ENCODE data around the gene MAS1L. TPM values are rescaled to one million over a fixed set of nuclear protein-coding genes. Genes with fewer than 3 reads are reported as not detected.
"Not testable (repeated sequence)": the region's sequence is repeated elsewhere in the genome, so short reads cannot be mapped to it uniquely, and the experiment has no call there.

The MAS1L gene
- total RNA-seq, 4 donors from 2014 or later, result 0.37 to 0.48 TPM; not detected in 2

DNA sequence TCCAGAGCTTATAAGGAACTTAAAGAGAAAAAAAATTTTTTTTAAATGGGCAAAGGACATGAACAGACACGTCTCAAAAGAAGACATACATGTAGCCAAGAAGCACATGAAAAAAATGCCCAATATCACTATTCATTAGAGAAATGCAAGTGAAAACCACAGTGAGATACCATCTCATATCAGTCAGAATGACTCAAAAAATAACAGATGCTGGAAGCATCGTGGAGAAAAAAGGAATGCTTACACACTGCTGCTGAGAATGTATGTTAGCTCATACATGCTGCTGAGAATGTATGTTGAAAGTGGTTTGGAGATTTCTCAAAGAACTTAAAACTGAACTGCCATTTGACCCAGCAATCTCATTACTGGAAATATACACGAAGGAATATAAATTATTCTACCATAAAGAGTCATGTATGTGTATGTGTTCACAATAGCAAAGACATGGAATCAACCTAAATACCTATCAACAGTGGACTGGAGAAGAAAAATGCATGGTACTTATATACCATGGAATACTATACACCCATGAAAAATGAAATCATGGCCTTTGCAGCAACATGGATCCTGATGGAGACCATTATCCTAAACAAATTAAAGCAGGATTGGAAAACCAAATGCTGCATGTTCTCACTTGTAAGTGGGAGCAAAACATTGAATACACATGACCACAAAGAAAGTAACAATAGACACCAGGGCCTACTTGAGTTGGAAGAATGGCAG, 36.1 kb downstream of the MAS1L start:
- Histone ChIP-seq H3K9me3 (no peaks in the 10 kb centered on the region), H3K4me3 (no peak overlapping the region), H3K27me3 (peaks cover 0 to 5% of the 10 kb centered on the region in 2 donors), H3K36me3 (no peaks in the 10 kb centered on the region), H3K4me1 (no peaks in the 10 kb centered on the region), H3K27ac (no peak overlapping the region)
- TF ChIP-seq, protein P1, sequence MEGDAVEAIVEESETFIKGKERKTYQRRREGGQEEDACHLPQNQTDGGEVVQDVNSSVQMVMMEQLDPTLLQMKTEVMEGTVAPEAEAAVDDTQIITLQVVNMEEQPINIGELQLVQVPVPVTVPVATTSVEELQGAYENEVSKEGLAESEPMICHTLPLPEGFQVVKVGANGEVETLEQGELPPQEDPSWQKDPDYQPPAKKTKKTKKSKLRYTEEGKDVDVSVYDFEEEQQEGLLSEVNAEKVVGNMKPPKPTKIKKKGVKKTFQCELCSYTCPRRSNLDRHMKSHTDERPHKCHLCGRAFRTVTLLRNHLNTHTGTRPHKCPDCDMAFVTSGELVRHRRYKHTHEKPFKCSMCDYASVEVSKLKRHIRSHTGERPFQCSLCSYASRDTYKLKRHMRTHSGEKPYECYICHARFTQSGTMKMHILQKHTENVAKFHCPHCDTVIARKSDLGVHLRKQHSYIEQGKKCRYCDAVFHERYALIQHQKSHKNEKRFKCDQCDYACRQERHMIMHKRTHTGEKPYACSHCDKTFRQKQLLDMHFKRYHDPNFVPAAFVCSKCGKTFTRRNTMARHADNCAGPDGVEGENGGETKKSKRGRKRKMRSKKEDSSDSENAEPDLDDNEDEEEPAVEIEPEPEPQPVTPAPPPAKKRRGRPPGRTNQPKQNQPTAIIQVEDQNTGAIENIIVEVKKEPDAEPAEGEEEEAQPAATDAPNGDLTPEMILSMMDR (IDR thresholded peaks at IDR 0.05), result no peak
- no peak for TF ChIP-seq POLR2A (IDR thresholded peaks at IDR 0.05)
- intact Hi-C loops (cut with DNase I; ENCODE audit: low total_unique reads), result no loop called here
- DNase-seq, result no peak

- Histone ChIP-seq H3K27ac (no peak overlapping the region), H3K36me3 (no peaks in the 10 kb centered on the region), H3K4me3 (no peak overlapping the region), H3K9me3 (no peaks in the 10 kb centered on the region), H3K4me1 (no peaks in the 10 kb centered on the region), H3K27me3 (no peaks in the 10 kb centered on the region)
- TF ChIP-seq POLR2A (IDR thresholded peaks at IDR 0.05), result no peak
- TF ChIP-seq, protein P1 (IDR thresholded peaks at IDR 0.05), result no peak
- no peak for DNase-seq
- intact Hi-C loops (cut with DNase I; ENCODE audit: low total_unique reads), result no loop called here
Measured at GRCh38 chr6:29447670-29448069, 40.1 kb downstream of the MAS1L start.

DNA sequence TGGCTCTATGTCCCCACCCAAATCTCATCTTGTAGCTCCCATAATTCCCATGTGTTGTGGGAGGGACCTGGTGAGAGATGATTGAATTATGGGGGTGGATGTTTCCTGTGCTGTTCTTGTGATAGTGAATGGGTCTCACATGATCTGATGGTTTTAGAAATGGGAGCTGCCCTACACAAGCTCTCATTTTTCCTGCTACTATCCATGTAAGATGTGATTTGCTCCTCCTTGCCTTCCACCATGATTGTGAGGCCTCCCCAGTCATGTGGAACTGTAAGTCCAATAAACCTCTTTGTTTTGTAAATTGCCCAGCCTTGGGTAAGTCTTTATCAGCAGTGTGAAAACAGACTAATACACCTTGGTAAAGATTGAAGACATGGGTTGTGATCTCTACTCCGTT, 43.7 kb downstream of the MAS1L start:
- H3K36me3 ChIP-seq; H3K4me1 ChIP-seq; intact Hi-C loops (cut with DNase I; ENCODE audit: low total_unique reads); H3K27me3 ChIP-seq; H3K9me3 ChIP-seq; DNase-seq; H3K4me3 ChIP-seq; H3K27ac ChIP-seq: not testable (repeated sequence)

DNA sequence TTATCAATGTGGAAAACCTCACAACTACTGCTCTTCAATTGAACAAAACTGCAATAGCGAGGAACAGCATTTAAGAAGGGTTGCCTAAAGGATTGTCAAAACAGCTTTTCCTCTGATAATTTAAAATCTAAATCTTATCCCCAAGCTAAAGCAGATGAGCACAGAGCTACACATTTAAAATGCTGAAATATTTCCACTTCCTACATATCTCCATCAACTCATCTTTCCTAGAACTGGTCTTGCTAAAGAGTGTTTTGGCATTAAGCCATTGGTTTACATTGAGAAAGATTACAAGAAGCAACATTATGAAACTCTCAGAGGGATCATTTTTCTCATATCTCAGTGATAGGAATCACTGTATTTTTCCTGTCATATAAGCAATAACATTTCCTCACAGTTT, 45.0 kb downstream of the MAS1L start:
- no peaks in the 10 kb centered on the region for H3K4me1 ChIP-seq
- intact Hi-C loops (cut with DNase I; ENCODE audit: low total_unique reads), result no loop called here
- DNase-seq, result no peak
- H3K27me3 ChIP-seq, result no peaks in the 10 kb centered on the region
- H3K27ac ChIP-seq, result no peak overlapping the region
- no peak for TF ChIP-seq POLR2A (IDR thresholded peaks at IDR 0.05)
- TF ChIP-seq, protein P1 (IDR thresholded peaks at IDR 0.05), result no peak
- no peaks in the 10 kb centered on the region for H3K9me3 ChIP-seq
- H3K4me3 ChIP-seq, result no peak overlapping the region
- no peaks in the 10 kb centered on the region for H3K36me3 ChIP-seq

GRCh38 chr6:29439006-29439405, 48.8 kb downstream of the MAS1L start, which contains the start of gene OR10C1:
OR10C1 (plus strand) TSS chr6:29439306; CDS start chr6:29440016, 710 bp downstream.
- no peak for TF ChIP-seq POLR2A (IDR thresholded peaks at IDR 0.05)
- TF ChIP-seq, protein P1 (IDR thresholded peaks at IDR 0.05), result no peak
- Histone ChIP-seq H3K4me1 (no peaks in the 10 kb centered on the region), H3K27ac (no peak within 1 kb of the TSS), H3K4me3 (no peak within 1 kb of the TSS), H3K36me3 (no peaks in the 10 kb centered on the region), H3K9me3 (no peaks in the 10 kb centered on the region), H3K27me3 (peaks cover 0 to 3% of the 10 kb centered on the region in 2 donors)
- no peak for DNase-seq
- intact Hi-C loops (cut with DNase I; ENCODE audit: low total_unique reads), result no loop called here

GRCh38 chr6:29436730-29437129, 51.0 kb downstream of the MAS1L start:
- H3K27me3 ChIP-seq; H3K9me3 ChIP-seq; intact Hi-C loops (cut with DNase I; ENCODE audit: low total_unique reads); H3K36me3 ChIP-seq; H3K27ac ChIP-seq; H3K4me1 ChIP-seq; DNase-seq; H3K4me3 ChIP-seq: not testable (repeated sequence)

Other genes starting within 250 kb of the MAS1L start
- gene OR14J1, start 186.3 kb downstream of the MAS1L start, total RNA-seq, result not detected
- not detected for gene OR5V1, start 119.1 kb downstream of the MAS1L start, total RNA-seq
- gene OR12D3, start 112.7 kb downstream of the MAS1L start, total RNA-seq, result not detected
- not detected for gene OR12D2, start 92.3 kb downstream of the MAS1L start, total RNA-seq
- gene OR12D1, start 73.0 kb downstream of the MAS1L start, total RNA-seq, result not detected
- gene OR10C1, start 48.6 kb downstream of the MAS1L start, total RNA-seq, result not detected
- gene OR11A1, start 30.9 kb downstream of the MAS1L start, total RNA-seq, result not detected
- gene OR2H1, start 30.8 kb downstream of the MAS1L start, total RNA-seq, result not detected
- gene UBD, start 71.8 kb upstream of the MAS1L start, total RNA-seq, result under 1 TPM in 1 of 4 donors, not detected in 3; 0.41 TPM
- gene OR2H2, start 97.2 kb upstream of the MAS1L start, total RNA-seq, result not detected
- 100 to 1,000 TPM in 1 of 4 donors, 10 to 100 TPM in 3; 29.4 to 184 (median 44.6) TPM for gene GABBR1, start 145.2 kb upstream of the MAS1L start, total RNA-seq
- gene MOG, start 169.1 kb upstream of the MAS1L start, total RNA-seq, result not detected
- gene ZFP57, start 193.2 kb upstream of the MAS1L start, total RNA-seq, result under 1 TPM in 1 of 4 donors, not detected in 3; 0.24 TPM
- gene HLA-F, start 235.5 kb upstream of the MAS1L start, total RNA-seq, result 100 to 1,000 TPM in 2 of 4 donors, 10 to 100 TPM in 2; 14.2 to 146 (median 104) TPM